Measurements from ENCODE around the gene ZNF710.

- TF ChIP-seq POLR2AphosphoS5 (IDR thresholded peaks at IDR 0.05; ENCODE audit: low read depth) (no peak), CTCF (IDR thresholded peaks at IDR 0.05; ENCODE audit: insufficient read depth, low read length) (no peak), GABPA (IDR thresholded peaks at IDR 0.05; ENCODE audit: low read depth) (no peak), SPI1 (IDR thresholded peaks at IDR 0.05; ENCODE audit: borderline replicate concordance, low read depth) (no peak)
- TF ChIP-seq, protein P1, sequence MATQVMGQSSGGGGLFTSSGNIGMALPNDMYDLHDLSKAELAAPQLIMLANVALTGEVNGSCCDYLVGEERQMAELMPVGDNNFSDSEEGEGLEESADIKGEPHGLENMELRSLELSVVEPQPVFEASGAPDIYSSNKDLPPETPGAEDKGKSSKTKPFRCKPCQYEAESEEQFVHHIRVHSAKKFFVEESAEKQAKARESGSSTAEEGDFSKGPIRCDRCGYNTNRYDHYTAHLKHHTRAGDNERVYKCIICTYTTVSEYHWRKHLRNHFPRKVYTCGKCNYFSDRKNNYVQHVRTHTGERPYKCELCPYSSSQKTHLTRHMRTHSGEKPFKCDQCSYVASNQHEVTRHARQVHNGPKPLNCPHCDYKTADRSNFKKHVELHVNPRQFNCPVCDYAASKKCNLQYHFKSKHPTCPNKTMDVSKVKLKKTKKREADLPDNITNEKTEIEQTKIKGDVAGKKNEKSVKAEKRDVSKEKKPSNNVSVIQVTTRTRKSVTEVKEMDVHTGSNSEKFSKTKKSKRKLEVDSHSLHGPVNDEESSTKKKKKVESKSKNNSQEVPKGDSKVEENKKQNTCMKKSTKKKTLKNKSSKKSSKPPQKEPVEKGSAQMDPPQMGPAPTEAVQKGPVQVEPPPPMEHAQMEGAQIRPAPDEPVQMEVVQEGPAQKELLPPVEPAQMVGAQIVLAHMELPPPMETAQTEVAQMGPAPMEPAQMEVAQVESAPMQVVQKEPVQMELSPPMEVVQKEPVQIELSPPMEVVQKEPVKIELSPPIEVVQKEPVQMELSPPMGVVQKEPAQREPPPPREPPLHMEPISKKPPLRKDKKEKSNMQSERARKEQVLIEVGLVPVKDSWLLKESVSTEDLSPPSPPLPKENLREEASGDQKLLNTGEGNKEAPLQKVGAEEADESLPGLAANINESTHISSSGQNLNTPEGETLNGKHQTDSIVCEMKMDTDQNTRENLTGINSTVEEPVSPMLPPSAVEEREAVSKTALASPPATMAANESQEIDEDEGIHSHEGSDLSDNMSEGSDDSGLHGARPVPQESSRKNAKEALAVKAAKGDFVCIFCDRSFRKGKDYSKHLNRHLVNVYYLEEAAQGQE (IDR thresholded peaks at IDR 0.05; ENCODE audit: insufficient replicate concordance, low read depth), result no peak
Measured at GRCh38 chr15:90074023-90074422, 72.9 kb downstream of the ZNF710 start.

Data from HL-60 (cell line).